Vagina (tissue), 2 donors: ENCODE data around the gene SUPT20HL1. TPM values are rescaled to one million over a fixed set of nuclear protein-coding genes. Genes with fewer than 3 reads are reported as not detected.

Experiments used
- DNase-seq, 2 donors: peaks; one replicate each; pipeline ENCODE4 v3.0.0-alpha.2; 2017; ENCODE audit errors: extremely low spot score in 2 of 2
- H3K27ac ChIP-seq: fragments of 200-600 bp; sonication (generic); one replicate; pipeline ENCODE4 v1.5.1; 2019
- H3K27me3 ChIP-seq: fragments of 200-600 bp; sonication (generic); one replicate; pipeline ENCODE4 v1.5.1; 2019
- H3K36me3 ChIP-seq, 2 donors: fragments of 200-600 bp; sonication (generic); one replicate each; pipeline ENCODE4 v1.5.1; 2017 to 2019
- H3K4me1 ChIP-seq: fragments of 200-600 bp; sonication (generic); one replicate; pipeline ENCODE4 v1.5.1; 2019
- H3K4me3 ChIP-seq, 2 donors: fragments of 200-600 bp; sonication (generic); 1 replicate in 1 of 2; 2 replicates in 1 of 2; pipeline ENCODE4 v1.5.1; 2016 to 2019
- H3K9me3 ChIP-seq: fragments of 200-600 bp; sonication (generic); one replicate; pipeline ENCODE4 v1.5.1; 2019
- CTCF ChIP-seq, 3 experiments: fragments of 450-650 bp in 2 of 3; fragments of 200-600 bp in 1 of 3; sonication (generic) in 1 of 3; IDR thresholded peaks; one replicate each; pipeline ENCODE4 v1.5.1; 2017 to 2019; ENCODE audit warnings: antibody characterized with exemption in 3 of 3, mild to moderate bottlenecking in 2 of 3, moderate library complexity in 2 of 3
- POLR2A ChIP-seq, 2 donors: fragments of 450-650 bp; IDR thresholded peaks; one replicate each; pipeline ENCODE4 v1.6.1; 2017; ENCODE audit warnings: antibody characterized with exemption in 2 of 2, mild to moderate bottlenecking in 2 of 2, moderate library complexity in 2 of 2
- POLR2AphosphoS5 ChIP-seq, 2 donors: sonication (generic); formaldehyde crosslinking; IDR thresholded peaks; one replicate each; pipeline ENCODE4 v1.9.0; 2017; ENCODE audit warnings: antibody characterized with exemption in 2 of 2, mild to moderate bottlenecking in 2 of 2, low read depth in 1 of 2; ENCODE audit not compliant: insufficient read depth in 1 of 2
- intact Hi-C: fragments of 100-400 bp; cut with DNase I; formaldehyde crosslinking; loops from one replicate; pipeline ENCODE4 v1.15.1; 2023
- total RNA-seq: library from RNA; depleted of rRNA; stranded (reverse); fragments of >200 nt; gene quantifications from one replicate; pipeline ENCODE4 v1.2.3, GENCODE V29; 2016

SUPT20HL1 gene
- total RNA-seq, 1 donor from 2014 or later = not detected

GRCh38 chrX:24399550-24399949 lies 39.1 kb downstream of the SUPT20HL1 start:
- H3K4me3 ChIP-seq = no peak overlapping the region
- DNase-seq = no peak
- no peak overlapping the region for H3K27ac ChIP-seq
- no peak for TF ChIP-seq CTCF (IDR thresholded peaks at IDR 0.05)
- no peak for TF ChIP-seq POLR2A (IDR thresholded peaks at IDR 0.05)
- no peak for TF ChIP-seq POLR2AphosphoS5 (IDR thresholded peaks at IDR 0.05; ENCODE audit: insufficient read depth in 1 of 2, low read depth in 1 of 2)
- H3K36me3 ChIP-seq = no peaks in the 10 kb centered on the region
- no peaks in the 10 kb centered on the region for H3K4me1 ChIP-seq
- intact Hi-C loops = no loop called here
- no peaks in the 10 kb centered on the region for H3K9me3 ChIP-seq
- no peaks in the 10 kb centered on the region for H3K27me3 ChIP-seq

GRCh38 chrX:24405959-24406358 lies 45.5 kb downstream of the SUPT20HL1 start:
- no peaks in the 10 kb centered on the region for H3K27me3 ChIP-seq
- no peak for TF ChIP-seq POLR2AphosphoS5 (IDR thresholded peaks at IDR 0.05; ENCODE audit: insufficient read depth in 1 of 2, low read depth in 1 of 2)
- TF ChIP-seq CTCF (IDR thresholded peaks at IDR 0.05) = no peak
- no peak for TF ChIP-seq POLR2A (IDR thresholded peaks at IDR 0.05)
- no peaks in the 10 kb centered on the region for H3K9me3 ChIP-seq
- no peaks in the 10 kb centered on the region for H3K4me1 ChIP-seq
- H3K36me3 ChIP-seq = no peaks in the 10 kb centered on the region
- H3K4me3 ChIP-seq = no peak overlapping the region
- intact Hi-C loops = no loop called here
- no peak for DNase-seq
- no peak overlapping the region for H3K27ac ChIP-seq

Other genes with a start within 250 kb of the SUPT20HL1 start
- gene ZFX, start 210.9 kb upstream of the SUPT20HL1 start, total RNA-seq = 62.4 TPM
- not detected for gene SUPT20HL2, start 46.6 kb upstream of the SUPT20HL1 start, total RNA-seq
- 23.3 TPM for gene PDK3, start 104.6 kb downstream of the SUPT20HL1 start, total RNA-seq